DOHH2 (cell line): ENCODE results near the gene RUFY2.
"Not testable (repeated sequence)": the region's sequence is repeated elsewhere in the genome, so short reads cannot be mapped to it uniquely, and the experiment has no call there.

ENCODE experiments used
- H3F3A ChIP-seq: fragments of 200-600 bp; sonication (generic), shearing (Covaris generic); 2 replicates; pipeline ENCODE4 v1.6.0; 2016; ENCODE audit warnings: antibody characterized with exemption, mild to moderate bottlenecking; ENCODE audit not compliant: control insufficient read depth, insufficient read depth
- H3K27ac ChIP-seq: fragments of 200-600 bp; sonication (generic); 2 replicates; pipeline ENCODE4 v1.5.1; 2014; ENCODE audit warnings: low read depth, mild to moderate bottlenecking, low read length, moderate library complexity
- H3K27me3 ChIP-seq: fragments of 200-600 bp; sonication (generic); 2 replicates; pipeline ENCODE4 v1.6.1; 2014; ENCODE audit warnings: mild to moderate bottlenecking, low read length, mixed read lengths; ENCODE audit not compliant: control insufficient read depth
- H3K36me3 ChIP-seq: fragments of 200-600 bp; sonication (generic); 2 replicates; pipeline ENCODE4 v1.6.1; 2014; ENCODE audit warnings: mild to moderate bottlenecking, low read length, moderate library complexity, mixed read lengths; ENCODE audit not compliant: control insufficient read depth
- H3K4me1 ChIP-seq: fragments of 200-600 bp; sonication (generic); 2 replicates; pipeline ENCODE4 v1.6.1; 2014; ENCODE audit warnings: mild to moderate bottlenecking, low read length, mixed read lengths; ENCODE audit not compliant: control insufficient read depth
- H3K4me2 ChIP-seq: fragments of 200-600 bp; sonication (generic); 2 replicates; pipeline ENCODE4 v1.6.0; 2014; ENCODE audit warnings: mild to moderate bottlenecking, low read length, moderate library complexity
- H3K4me3 ChIP-seq: fragments of 200-600 bp; sonication (generic); 2 replicates; pipeline ENCODE4 v1.5.1; 2014; ENCODE audit warnings: mild to moderate bottlenecking, low read length, mixed read lengths
- H3K79me2 ChIP-seq: fragments of 200-600 bp; sonication (generic); 2 replicates; pipeline ENCODE4 v1.6.1; 2014; ENCODE audit warnings: mild to moderate bottlenecking, low read length, mixed read lengths; ENCODE audit not compliant: control insufficient read depth
- H3K9me2 ChIP-seq: fragments of 200-600 bp; sonication (generic); replicated peaks from 2 replicates; pipeline ENCODE4 v1.6.1; 2014; ENCODE audit warnings: mild to moderate bottlenecking, low read length, mixed read lengths; ENCODE audit not compliant: control insufficient read depth
- H3K9me3 ChIP-seq: fragments of 200-600 bp; sonication (generic); 2 replicates; pipeline ENCODE4 v1.6.1; 2014; ENCODE audit warnings: antibody characterized with exemption, low read length, mixed read lengths; ENCODE audit not compliant: control insufficient read depth, insufficient read depth
- H4K20me1 ChIP-seq: fragments of 200-600 bp; sonication (generic); 2 replicates; pipeline ENCODE4 v1.6.0; 2014; ENCODE audit warnings: low read depth, mild to moderate bottlenecking, antibody characterized with exemption, low read length, moderate library complexity; ENCODE audit not compliant: control insufficient read depth, insufficient read depth
- EZH2phosphoT487 ChIP-seq: fragments of 200-600 bp; sonication (generic); IDR thresholded peaks from 2 replicates; pipeline ENCODE4 v1.6.1; 2017; ENCODE audit warnings: borderline replicate concordance, mild to moderate bottlenecking, antibody characterized with exemption, low read length, moderate library complexity, mixed read lengths
- TF ChIP-seq, protein P1 (sequence below): fragments of 200-600 bp; sonication (generic); IDR thresholded peaks from one replicate; pipeline ENCODE4 v1.5.1; 2014; ENCODE audit warnings: antibody characterized with exemption, mild to moderate bottlenecking, low read depth, low read length; ENCODE audit not compliant: poor library complexity, severe bottlenecking

The RUFY2 gene, protein sequence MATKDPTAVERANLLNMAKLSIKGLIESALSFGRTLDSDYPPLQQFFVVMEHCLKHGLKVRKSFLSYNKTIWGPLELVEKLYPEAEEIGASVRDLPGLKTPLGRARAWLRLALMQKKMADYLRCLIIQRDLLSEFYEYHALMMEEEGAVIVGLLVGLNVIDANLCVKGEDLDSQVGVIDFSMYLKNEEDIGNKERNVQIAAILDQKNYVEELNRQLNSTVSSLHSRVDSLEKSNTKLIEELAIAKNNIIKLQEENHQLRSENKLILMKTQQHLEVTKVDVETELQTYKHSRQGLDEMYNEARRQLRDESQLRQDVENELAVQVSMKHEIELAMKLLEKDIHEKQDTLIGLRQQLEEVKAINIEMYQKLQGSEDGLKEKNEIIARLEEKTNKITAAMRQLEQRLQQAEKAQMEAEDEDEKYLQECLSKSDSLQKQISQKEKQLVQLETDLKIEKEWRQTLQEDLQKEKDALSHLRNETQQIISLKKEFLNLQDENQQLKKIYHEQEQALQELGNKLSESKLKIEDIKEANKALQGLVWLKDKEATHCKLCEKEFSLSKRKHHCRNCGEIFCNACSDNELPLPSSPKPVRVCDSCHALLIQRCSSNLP

DNA sequence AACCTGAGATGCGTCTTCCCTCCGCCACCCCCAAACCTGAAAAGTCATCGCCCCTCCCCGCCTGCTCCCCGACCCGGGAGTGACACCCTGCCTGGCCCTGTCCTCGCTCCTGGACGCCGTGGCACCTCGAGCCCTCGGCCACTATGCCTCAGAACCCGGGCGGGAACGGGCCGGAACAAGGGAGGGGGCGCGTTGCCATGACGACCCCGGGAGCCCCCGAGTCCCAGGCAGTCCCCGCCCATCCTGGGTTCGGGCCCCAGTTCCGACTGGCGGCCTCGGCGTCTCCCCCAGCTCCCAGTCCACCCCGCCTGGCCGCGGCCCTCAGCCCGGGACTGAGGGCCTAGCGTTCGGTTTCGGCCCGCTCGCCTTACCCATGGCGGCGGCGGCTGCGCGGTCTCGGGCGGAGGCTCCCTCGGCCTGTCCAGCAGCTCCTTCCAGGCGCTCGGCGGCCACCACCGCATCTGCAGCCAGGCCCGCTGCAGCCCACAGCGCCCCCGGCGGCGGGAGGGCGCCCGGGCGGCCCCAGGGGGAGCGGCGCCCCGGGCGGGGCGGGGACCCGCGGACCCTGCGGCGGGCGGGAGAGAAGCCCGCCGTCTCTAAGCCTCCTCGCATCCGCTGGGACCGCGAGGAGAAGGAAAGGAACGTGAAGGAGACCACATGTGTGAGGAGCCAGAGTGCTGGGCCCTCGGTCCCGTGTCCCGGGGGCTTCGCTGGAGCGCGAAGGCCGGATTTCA is at the start of gene RUFY2:
Gene RUFY2 (minus strand): TSS at position 463 of the 734 bp plus-strand sequence. CDS start 88 bp downstream, at position 375.
- H3K4me1 ChIP-seq, result peaks cover 17% of the 10 kb centered on the region
- H4K20me1 ChIP-seq, result no peaks in the 10 kb centered on the region
- no peaks in the 10 kb centered on the region for H3K9me3 ChIP-seq
- H3K79me2 ChIP-seq, result peaks cover 35% of the 10 kb centered on the region
- peak within 1 kb of the TSS; percentile 32; the same call in 1 of the 2 replicates for H3K27ac ChIP-seq
- H3K4me2 ChIP-seq, result peak within 1 kb of the TSS; percentile 79
- no peak for TF ChIP-seq EZH2phosphoT487
- TF ChIP-seq, protein P1, sequence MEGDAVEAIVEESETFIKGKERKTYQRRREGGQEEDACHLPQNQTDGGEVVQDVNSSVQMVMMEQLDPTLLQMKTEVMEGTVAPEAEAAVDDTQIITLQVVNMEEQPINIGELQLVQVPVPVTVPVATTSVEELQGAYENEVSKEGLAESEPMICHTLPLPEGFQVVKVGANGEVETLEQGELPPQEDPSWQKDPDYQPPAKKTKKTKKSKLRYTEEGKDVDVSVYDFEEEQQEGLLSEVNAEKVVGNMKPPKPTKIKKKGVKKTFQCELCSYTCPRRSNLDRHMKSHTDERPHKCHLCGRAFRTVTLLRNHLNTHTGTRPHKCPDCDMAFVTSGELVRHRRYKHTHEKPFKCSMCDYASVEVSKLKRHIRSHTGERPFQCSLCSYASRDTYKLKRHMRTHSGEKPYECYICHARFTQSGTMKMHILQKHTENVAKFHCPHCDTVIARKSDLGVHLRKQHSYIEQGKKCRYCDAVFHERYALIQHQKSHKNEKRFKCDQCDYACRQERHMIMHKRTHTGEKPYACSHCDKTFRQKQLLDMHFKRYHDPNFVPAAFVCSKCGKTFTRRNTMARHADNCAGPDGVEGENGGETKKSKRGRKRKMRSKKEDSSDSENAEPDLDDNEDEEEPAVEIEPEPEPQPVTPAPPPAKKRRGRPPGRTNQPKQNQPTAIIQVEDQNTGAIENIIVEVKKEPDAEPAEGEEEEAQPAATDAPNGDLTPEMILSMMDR, result peak; percentile 26
- peaks cover 3% of the 10 kb centered on the region; the same call in 1 of the 2 replicates for H3K36me3 ChIP-seq
- peak within 1 kb of the TSS; percentile 93 for H3K4me3 ChIP-seq
- peaks cover 22% of the 10 kb centered on the region for H3F3A ChIP-seq
- no peaks in the 10 kb centered on the region for H3K9me2 ChIP-seq
- no peaks in the 10 kb centered on the region for H3K27me3 ChIP-seq

DNA sequence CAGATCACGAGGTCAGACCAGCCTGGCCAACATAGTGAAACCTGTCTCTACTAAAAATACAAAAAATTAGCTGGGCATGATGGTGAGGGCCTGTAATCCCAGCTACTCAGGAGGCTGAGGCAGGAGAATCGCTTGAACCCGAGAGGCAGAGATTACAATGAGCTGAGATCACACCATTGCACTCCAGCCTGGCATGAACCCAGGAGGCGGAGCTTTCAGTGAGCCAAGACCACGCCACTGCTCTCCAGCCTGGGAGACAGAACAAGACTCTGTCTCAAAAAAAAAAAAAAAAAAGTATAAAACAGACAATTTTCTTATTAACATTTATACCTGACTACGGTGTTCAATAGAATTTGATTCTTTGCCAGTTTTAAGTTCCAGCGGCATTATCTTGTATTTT is 42.6 kb upstream of the RUFY2 start:
- not testable (repeated sequence) for H3K9me3 ChIP-seq, H3K9me2 ChIP-seq, H3K27ac ChIP-seq, H3K4me2 ChIP-seq, H3K79me2 ChIP-seq, H4K20me1 ChIP-seq, H3K27me3 ChIP-seq, H3K4me3 ChIP-seq, H3K4me1 ChIP-seq, H3F3A ChIP-seq
- H3K36me3 ChIP-seq, result peaks cover 72% of the 10 kb centered on the region

DNA sequence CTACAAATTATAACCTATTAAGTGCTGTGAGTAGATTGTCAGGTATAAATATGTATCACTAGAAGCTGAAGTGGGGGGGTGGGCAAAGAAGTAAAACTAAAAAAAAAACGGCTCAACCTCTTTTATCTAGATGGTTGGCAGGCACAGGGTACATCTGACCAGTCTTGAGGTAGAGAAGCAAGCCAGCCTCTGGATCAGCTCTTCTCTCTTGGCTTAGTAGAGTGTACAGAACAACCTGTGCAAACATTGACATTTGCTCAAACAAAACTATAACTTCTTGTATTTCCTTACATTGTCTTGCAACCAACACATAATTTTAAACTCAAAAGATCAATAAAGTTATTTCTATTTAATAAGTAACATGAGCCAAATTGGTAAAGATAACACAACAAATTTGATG is 39.1 kb upstream of the RUFY2 start:
- Histone ChIP-seq H3K4me3 (no peak overlapping the region), H3K9me2 (no peaks in the 10 kb centered on the region), H3K79me2 (no peaks in the 10 kb centered on the region), H3F3A (peaks cover 9% of the 10 kb centered on the region; the same call in 1 of the 2 replicates), H3K4me1 (no peaks in the 10 kb centered on the region), H3K4me2 (no peak overlapping the region), H3K9me3 (no peaks in the 10 kb centered on the region), H4K20me1 (no peaks in the 10 kb centered on the region), H3K27ac (no peak overlapping the region), H3K27me3 (no peaks in the 10 kb centered on the region), H3K36me3 (peaks cover 69% of the 10 kb centered on the region)
- TF ChIP-seq, protein P1, result no peak
- no peak for TF ChIP-seq EZH2phosphoT487

DNA sequence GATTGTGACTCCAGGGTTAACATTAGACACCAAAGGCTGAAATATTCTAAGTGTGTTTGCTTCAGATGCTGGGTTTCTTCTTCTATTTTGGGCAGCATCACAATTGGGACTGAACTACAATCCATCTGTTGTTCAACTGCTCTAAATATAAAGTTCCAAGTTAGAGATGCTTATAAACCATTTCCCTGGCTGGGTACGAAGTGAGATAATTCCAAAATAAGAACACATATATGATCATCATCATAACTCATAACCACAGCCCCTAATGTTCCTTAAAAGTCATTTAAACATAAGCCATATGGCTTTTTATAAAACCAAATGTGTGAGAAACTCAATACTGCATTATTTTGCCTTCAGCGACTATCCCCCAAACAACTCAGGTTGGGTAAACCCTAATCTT is 35.9 kb upstream of the RUFY2 start:
- H4K20me1 ChIP-seq, result no peaks in the 10 kb centered on the region
- H3F3A ChIP-seq, result no peaks in the 10 kb centered on the region
- no peak overlapping the region for H3K4me3 ChIP-seq
- no peaks in the 10 kb centered on the region for H3K79me2 ChIP-seq
- no peak overlapping the region for H3K27ac ChIP-seq
- H3K27me3 ChIP-seq, result no peaks in the 10 kb centered on the region
- peaks cover 60% of the 10 kb centered on the region for H3K36me3 ChIP-seq
- TF ChIP-seq EZH2phosphoT487, result no peak
- TF ChIP-seq, protein P1, result no peak
- H3K9me3 ChIP-seq, result no peaks in the 10 kb centered on the region
- H3K9me2 ChIP-seq, result no peaks in the 10 kb centered on the region
- H3K4me1 ChIP-seq, result no peaks in the 10 kb centered on the region
- H3K4me2 ChIP-seq, result no peak overlapping the region
